HCEC 1CT (cell line): ENCODE data around the gene CMTM4.

ENCODE experiments used
- DNase-seq: peaks from one replicate; pipeline ENCODE4 v3.0.0-alpha.2; 2017

The CMTM4 gene

DNA sequence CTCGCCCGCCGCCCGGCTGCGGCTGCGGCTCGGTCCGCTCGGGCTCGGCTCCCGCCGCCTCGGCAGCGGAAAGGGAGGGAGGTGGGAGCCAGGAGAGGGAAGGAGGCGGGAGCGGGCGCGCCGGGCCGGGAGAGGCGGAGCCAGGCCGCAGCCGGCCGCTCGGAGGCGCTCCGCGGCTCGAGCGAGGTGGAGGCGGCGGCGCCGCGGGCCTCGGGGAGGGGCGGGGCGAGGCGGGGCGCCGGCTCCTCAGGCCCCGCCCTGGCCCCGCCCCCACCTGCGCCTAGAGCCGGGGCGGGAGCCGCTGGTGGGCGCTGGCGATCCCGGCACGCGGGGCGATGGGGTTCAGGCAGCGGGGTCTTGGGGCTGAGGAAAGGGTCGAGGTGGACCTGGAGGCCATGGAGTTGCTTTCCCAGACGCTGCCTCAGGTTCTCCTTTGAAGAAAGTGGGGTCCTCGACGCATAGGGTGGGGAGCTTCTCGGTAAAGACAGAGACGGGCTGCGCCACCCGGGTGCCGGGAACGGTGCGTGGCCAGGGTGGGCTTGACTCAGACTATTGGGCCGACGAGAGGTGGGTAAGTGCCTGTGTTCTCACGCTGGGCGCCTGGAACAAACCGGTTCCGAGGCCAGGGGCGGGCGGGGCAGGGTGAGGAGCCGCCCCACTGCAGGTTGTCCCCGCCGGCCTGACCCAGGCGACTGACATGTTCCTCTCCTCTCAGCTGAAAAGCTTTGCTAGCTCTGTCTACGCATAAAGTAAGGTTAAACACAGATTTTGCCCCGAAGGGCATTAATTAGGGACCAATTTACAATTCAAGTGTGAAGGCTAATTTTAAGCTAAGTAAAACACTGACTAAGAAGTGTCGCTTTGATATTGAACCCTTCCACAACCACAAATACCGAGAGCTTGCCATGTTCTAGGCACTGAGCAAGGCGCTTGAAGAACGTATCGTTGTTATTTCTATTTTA lies at the start of gene CMTM4:
CMTM4 (minus strand) TSS at position 75 of the 962 bp plus-strand sequence. CDS start 218 bp downstream, outside the sequence.
- peak; percentile 80 for DNase-seq

DNA sequence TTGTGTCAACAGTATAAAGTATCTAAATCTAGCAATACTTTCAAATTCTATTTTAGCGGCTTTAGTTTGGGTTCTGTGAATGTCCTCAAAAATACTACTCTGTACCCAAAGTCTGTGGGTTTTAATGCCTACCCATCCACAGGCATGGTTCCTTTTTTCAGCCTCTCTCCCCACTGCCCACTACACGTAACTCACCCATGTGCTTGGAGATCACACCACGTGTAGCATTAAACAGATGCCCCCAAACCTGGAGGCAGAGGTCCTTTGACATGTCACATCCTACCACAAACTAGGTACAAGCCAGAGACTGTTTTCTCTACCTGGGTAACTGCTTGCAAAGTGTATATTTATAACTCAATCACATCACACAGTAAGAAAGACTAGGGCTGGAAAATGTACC lies 49.5 kb upstream of the CMTM4 start:
- no peak for DNase-seq

DNA sequence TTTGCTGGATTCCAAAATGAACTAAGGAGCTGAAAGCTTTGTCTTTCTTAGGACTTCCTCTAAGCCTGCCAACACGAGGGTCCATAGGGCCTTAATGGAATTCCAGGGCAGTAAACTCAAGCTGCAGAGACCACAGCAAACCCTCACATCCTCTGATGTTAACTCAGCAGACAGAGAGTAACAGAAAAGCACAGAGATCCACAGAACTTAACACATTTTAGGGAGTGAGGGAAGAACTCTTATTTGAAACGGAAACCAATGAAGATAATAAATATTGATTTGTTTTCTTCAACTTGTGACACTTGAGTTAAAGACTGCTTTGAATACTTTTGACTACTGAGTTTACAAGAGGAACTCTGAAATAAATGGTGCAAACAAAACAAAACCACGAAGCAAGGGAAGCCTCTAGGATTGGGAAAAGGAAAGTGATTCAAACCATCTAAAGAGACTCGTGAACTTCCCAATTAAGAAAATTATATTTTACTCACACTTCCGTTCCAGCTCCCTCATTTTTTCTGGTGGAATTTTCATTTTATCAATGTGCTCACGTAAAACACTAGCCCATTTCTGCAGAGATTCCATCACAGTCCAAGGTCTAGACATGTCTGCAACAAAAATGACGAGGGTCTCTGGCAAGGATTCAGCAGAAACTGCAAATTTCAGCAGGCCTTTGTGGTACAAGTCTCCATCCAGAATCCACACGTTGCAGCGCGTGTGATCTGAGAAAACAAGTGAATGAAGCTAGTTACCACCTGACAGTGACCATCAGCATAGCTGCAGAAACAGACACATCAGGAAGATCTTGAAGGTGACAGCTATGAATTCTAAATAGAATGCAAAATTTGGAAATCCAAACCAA lies 45.6 kb upstream of the CMTM4 start:
- DNase-seq: no peak

DNA sequence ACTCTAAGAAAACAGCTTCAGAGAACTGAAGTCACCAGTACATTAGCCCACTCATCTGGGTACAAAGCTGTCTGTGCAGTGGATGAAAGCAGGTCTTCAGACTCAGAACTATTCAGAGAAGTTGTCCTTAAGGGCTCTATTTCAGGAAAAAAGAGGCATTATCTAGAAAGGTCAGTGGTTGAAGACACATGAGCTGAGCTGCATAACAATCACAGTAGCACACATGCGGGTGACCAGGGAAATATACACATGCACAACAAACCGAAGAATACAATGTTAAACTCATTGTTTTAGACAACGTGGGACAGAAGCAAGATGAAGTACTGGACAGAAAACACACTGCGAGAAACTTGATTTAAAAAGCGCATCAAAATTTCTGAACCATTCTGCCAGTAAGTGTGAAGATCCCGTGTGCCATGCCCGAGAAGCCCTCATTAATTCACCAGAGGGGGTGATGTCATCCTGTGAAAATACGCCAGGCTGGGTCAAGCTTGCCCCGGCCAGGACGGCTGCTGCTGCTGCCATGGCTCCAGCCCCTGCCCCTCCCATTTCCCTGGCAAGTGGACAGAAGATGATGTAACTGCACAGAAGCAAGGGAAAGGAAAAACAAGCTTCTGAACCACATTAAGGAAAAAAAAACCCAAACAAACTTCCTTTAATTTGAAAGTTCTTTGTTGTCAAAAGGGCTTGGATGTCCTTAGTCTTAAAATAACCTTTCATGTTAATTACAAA lies 44.8 kb upstream of the CMTM4 start:
- DNase-seq: peak; percentile 74

DNA sequence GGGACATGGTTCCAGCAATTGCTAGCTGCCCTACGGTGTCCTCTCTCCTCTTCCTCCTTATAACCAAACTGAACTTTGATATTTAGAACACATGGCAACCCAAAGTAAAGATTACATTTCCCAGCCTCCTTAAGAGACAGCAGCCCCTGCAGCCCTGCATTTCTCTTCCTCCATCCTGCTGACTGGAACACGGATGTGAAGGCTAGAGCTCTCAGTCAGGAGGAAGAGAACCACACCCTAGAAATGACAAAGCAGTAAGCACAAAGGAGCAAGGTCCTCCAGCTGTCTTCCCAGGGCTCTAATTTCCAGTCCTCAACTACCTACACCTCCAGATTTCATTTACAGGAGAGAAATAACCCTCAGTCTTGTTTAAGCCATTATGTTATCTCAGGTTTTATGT lies 44.0 kb upstream of the CMTM4 start:
- no peak for DNase-seq

GRCh38 chr16:66740010-66740409 lies 43.5 kb upstream of the CMTM4 start:
- DNase-seq: peak; percentile 47

DNA sequence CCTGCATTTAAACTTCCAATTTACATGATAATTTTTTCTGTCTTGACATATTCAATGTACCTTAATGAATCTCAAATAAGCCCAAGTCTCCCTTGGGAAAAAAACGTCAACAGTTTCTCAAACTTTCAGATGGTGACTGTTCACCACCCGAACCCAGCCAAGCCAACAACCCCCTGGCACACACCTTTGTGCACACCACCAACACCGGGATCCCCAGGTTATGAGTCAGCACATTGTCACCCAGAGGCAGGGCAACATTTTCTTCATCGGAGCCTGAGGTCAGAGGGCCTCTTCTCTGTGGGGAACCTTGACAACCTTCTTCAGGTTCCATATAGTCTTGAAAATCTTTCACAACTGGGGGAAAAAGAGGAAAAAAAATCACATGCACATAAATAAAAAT lies 39.3 kb upstream of the CMTM4 start:
- DNase-seq: no peak

- DNase-seq: no peak
These were observed 34.6 kb upstream of the CMTM4 start for GRCh38 chr16:66731101-66731500.

- no peak for DNase-seq
These were observed 32.3 kb upstream of the CMTM4 start for GRCh38 chr16:66728804-66729203.

GRCh38 chr16:66728117-66728787 lies 31.7 kb upstream of the CMTM4 start:
- DNase-seq: peak; percentile 71

- DNase-seq: no peak
These were observed 24.2 kb upstream of the CMTM4 start for GRCh38 chr16:66720766-66721165.

- DNase-seq: no peak
These were observed 22.7 kb upstream of the CMTM4 start for GRCh38 chr16:66719246-66719645.

GRCh38 chr16:66717776-66718175 lies 21.2 kb upstream of the CMTM4 start:
- no peak for DNase-seq

DNA sequence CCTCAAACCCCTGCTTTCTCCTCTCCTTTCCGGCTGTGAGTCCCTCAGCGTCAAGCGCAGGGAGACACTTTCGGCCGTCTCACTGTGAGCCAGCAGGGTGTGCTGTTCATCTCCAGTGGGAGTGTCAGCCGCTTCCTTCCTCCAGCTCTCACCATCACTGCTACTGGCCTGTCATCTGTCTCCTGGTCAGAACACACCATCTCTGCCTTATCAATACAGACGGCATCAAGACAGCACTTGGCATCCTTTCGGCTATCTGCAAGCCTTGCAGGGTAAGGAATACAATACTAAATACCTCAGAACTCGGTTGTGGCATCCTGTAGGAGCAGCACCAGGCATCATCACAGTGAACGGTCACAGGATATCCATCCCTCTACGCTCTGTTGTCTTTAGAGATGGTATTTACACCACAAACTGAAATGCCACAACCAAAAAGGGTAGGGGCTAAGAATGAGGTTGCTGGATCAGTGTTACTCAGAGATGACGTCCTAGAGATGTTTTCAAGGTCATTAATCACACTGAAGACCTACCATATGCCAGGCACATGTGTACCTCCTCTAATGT lies 20.7 kb upstream of the CMTM4 start:
- peak; percentile 36 for DNase-seq

DNA sequence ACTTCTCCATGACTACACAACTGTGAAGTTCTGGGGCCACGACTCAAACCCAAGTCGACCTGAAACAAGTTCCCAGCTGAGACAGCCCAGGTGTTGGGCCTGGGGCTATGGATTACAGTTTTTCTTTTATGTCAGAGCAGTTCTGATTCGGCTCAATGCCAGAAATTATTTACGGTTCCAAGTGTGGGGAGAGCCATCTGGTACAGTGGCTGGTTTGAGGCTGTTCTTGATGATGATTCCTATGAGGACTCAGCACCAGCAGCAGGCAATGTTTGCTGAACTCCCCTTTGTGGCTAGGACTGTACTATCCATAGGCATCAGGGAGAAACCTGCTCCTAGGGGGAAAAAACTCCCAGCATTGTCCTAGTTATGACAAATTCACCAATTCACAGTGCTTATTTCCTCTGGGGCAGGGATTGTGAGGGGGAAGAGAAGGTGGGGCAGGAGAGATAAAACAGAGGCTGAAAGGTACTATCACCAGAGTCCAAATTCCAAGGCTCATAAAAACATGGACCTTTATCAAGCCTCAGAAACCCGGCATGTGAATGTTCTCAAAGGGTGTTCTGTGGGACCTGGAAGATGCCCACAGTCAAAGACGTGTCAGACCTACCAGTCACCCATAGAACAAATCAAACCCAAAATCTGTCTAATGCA lies 18.2 kb upstream of the CMTM4 start:
- no peak for DNase-seq

DNA sequence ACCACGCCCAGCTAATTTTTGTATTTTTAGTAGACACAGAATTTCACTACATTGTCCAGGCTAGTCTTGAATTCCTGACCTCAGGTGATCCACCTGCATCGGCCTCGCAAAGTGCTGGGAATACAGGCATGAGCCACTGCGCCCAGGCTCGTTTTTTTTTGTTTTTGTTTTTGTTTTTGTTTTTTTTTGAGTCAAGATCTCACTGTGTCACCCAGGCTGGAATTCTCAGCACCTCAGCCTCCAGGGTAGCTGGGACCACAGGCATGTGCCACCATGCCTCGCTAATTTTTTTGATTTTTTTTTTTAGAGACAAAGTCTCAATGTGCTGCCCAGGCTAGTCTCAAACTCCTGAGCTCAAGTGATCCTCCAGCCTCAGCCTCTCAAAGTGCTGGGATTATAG lies 17.5 kb upstream of the CMTM4 start:
- DNase-seq: no peak

GRCh38 chr16:66713076-66713475 lies 16.5 kb upstream of the CMTM4 start:
- no peak for DNase-seq

GRCh38 chr16:66712512-66712911 lies 16.0 kb upstream of the CMTM4 start:
- DNase-seq: no peak

DNA sequence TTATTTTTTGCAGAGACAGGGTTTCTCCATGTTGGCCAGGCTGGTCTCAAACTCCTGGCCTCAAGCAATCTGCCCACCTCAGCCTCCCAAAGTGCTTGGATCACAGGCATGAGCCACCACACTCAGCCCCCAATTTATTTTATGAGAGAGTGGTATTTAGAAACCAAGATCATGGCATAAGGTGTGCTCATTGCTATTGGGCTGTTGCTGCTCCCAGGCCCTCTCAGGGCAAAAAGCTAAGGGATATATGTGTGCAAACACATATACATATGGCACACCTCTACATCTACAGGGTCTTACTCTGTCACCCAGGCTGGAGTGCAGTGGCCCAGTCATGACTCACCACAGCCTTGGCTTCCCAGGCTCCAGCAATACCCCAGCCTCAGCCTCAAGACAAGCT lies 15.0 kb upstream of the CMTM4 start:
- DNase-seq: no peak

GRCh38 chr16:66706506-66706880 lies 9.9 kb upstream of the CMTM4 start:
- no peak for DNase-seq

DNA sequence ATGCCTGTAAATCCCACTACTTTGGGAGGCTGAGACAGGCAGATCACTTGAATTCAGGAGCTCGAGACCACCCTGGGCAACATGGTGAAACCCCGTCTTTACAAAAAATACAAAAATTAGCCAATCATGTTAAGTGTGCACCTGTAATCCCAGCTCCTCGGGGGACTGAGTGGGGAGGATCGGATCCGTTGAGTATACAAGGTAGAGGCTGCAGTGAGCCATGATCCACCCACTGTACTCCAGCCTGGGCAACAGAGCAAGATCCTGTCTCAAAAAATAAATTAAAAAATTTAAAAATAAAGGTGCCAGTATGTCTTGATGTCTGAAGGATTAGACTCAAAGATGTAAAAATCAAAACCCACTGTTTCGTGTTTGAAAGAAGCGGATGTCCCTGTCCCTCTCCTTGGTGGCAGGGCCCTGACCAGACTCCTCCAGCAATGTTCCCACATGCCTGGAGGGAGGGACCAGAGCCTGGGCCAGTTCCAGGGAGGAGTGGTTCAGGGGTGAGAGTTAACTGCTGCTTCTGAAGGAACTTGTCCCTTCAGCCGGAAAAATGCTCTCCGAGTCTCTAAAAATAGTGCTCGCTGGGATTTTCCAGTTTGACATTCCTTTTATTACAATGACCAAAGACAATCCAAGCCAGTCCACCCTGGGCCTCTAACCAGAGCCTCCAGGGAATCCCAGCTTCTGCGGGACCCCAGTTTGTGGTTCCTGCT lies 9.4 kb upstream of the CMTM4 start:
- no peak for DNase-seq
